ENCODE measurements around the gene MDFI.

The MDFI gene

DNA sequence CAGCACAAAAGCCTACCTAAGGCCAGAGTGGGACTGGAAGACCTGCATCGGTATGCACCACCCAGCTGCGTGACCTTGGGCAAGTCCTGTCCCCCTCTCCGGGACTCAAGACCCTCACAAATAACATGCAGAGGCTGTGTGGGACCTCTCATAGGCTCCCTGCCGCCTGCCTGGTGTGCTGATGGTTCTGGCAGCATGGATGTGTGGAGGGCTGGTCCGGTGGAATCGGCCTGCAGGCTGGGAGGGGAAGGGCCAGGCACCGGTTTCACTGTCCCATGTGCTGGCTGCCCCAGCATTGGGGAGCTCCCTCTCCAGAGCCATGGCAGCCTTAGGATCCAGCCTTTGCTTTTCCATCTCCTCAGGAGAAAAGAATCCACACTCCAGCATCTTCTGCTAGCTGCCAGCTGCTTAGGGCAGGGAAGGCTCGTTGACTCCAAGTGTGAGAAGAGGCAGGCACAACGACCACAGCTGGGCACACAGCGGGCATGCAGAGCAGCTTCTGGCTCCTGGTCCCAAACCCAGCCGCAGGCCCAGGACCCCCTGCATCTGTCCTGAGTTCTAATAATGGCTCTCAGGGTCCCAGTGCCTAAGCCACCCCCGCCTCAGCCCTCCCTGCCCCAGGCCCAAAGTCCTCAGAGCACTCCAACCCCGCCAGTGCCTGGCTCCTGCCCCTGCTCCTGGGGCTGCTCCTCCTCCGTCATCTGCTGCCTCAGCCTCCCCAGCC is 64.7 kb downstream of the MDFI start:
- Mint-ChIP-seq H3K4me3 (no peak overlapping the region), H3K36me3 (no peaks in the 10 kb centered on the region), H3K27me3 (no peaks in the 10 kb centered on the region), H3K27ac (no peak overlapping the region), H3K9me3 (no peaks in the 10 kb centered on the region), H3K4me1 (peaks cover 26% of the 10 kb centered on the region)
